GM21515 (cell line): ENCODE measurements around the gene TSC2.

Experiments
- ATAC-seq: cut with Tn5 transposase; IDR thresholded peaks from one replicate; pipeline ENCODE4 v1.9.1; 2021; ENCODE audit not compliant: unreplicated experiment

TSC2 gene

GRCh38 chr16:2042986-2043666 is 4.7 kb upstream of the TSC2 start:
- ATAC-seq, result no peak

GRCh38 chr16:2043667-2044451 is 3.9 kb upstream of the TSC2 start:
- ATAC-seq, result no peak

GRCh38 chr16:2044541-2044940 is 3.2 kb upstream of the TSC2 start:
- no peak for ATAC-seq

DNA sequence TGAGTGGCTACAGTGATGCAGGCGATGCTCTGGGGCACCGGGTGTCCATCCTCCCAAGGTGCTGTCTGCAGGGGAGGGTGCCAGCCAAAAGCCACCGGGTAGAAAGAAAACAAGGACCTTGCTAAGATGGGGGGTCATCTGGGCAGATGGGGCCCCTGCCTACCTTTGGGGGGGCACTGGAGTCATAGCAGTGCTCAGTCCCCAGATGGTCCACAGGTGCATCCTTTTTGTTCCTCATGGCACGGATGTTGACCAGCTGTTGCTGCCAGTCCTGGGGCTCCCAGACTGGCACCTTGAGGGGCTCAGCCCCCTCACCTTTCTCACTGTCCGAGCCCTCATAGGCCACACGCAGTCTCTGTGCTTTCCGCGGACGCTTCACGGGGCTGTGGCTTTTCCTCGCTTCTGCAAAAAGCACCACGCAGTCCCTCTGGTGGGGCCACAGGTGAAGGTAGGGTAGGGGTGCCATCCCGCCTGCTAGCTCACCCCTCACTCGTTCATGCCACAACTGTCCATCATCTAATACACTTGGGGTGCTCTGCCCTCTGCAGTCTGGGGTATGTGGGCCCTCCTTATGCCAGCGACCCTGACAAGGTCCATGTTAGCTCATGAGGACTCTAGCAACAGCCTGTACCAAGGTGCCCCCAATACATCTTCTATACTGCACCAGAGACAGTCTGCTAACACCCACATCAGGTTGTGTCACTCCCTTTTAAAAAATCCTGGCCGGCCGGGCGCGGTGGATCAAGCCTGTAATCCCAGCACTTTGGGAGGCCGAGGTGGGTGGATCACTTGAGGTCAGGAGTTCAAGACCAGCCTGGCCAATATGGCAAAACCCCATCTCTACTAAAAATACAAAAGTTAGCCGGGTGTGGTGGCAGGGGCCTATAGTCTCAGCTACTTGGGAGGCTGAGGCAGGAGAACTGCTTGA is 1.6 kb upstream of the TSC2 start:
- ATAC-seq, result no peak

- no peak for ATAC-seq
Measured at GRCh38 chr16:2046893-2047329, 874 bp upstream of the TSC2 start.

DNA sequence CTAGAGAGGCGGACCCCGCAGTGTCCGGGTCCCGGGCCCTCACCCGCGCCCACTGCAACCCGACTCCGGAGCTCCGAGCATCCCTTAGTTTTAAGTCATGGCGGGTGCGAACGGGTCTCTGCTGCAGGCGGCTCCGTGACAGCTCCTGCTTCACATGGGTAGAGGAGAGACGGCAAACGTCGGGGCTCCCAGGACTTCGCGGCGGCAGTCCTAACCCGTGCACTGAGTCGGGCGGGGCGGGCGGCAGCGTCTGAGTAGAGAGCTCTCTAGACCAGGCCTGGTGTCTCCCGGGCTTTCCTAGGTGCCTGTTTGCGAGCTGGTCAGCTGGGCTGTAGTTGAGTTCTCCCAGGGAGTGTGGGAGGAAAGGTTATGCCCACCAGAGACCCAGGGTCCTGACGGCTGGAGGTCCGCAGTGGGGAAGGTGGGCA is 345 bp downstream of the TSC2 start:
- ATAC-seq, result no peak

DNA sequence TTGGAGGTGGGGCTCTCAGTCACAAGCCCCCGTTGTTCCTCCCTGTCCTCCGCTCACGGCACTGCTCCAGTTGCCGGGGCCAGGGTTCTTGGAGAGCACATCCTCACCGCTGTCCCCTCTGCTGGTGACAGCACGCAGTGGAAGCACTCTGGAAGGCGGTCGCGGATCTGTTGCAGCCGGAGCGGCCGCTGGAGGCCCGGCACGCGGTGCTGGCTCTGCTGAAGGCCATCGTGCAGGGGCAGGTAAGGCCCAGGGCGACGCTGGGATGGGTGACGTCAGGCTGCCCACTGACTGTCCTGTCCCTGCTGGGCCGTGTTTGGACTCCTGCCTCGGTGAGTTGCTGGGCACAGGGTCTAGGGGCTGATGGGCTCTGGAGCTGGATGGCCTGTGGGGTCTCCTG is 5.4 kb downstream of the TSC2 start:
- ATAC-seq, result no peak

GRCh38 chr16:2053897-2054296 is 6.1 kb downstream of the TSC2 start:
- ATAC-seq, result no peak

DNA sequence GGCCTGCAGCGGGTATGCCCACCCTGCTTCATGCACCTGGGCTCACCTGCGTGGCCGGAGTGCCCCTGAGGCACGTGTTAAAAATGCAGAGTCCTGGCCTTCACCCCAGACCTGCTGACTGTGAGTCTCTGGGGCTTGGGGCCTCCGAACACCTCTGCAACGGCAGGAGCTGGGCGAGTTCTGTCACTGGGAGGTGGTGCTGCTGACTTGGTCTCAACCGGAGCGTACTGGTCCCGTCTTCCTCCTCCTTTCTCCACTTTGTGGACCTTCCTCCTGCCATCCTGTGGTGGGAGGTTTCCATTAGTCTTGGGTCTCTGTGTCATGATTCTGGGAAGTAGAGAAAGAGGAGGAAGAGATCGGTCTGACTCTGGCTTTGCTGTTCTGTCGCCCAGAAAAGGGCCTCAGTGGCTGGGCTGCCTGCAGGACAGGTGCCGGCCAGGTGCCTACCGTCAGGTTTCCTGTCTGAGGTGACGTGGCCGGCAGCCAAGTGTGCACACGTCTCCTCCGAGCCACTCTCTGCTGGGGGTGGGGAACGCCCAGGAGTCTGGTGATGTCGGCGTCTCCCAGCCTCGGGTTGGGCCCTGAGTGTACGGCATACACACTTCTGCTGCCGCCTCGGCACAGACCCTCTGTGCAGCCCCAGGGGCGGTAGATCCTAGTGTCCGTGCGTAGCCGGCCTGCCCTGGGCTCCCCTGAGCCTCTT is 6.9 kb downstream of the TSC2 start:
- ATAC-seq, result no peak

- no peak for ATAC-seq
Measured at GRCh38 chr16:2056077-2056476, 8.3 kb downstream of the TSC2 start.

- ATAC-seq, result no peak
Measured at GRCh38 chr16:2056681-2057407, 9.1 kb downstream of the TSC2 start.

DNA sequence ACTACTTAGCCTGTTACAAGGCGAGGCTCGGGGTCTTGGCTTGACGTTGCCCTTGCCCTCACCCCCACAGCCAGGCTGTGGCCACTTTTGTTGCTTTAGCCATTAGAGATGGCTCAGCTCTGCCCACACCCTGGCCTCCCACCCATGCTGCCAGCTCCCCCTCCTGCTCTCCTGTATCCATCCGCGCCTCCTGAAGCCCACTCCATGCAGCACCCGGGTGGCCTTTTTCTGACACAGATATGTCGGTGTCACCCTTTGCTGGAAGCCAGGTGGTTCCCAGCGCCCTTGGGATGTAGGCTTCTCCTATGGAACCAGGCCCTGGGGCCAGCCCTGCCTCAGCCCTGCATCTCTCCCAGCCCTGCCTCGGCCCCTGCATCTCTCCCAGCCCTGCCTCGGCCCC is 9.7 kb downstream of the TSC2 start:
- ATAC-seq, result no peak

- ATAC-seq, result no peak
Measured at GRCh38 chr16:2058420-2058819, 10.6 kb downstream of the TSC2 start.

DNA sequence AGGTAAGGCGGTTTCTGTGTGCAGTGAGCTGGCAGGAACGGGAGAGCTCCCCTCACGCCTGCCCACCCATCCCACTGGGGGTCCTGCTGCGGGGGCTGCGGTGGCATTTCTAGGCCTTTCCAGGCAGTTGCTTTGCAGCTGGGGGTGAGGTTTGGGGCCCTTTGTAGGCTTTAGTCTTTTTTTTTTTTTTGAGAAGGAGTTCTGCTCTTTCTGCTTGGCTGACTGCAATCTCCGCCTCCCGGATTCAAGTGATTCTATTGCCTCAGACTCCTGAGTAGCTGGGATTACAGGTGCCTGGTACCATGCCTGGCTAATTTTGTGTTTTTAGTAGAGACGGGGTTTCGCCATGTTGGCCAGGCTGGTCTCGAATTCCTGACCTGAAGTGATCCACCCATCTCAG is 11.1 kb downstream of the TSC2 start:
- no peak for ATAC-seq

GRCh38 chr16:2060346-2060745 is 12.6 kb downstream of the TSC2 start:
- no peak for ATAC-seq

DNA sequence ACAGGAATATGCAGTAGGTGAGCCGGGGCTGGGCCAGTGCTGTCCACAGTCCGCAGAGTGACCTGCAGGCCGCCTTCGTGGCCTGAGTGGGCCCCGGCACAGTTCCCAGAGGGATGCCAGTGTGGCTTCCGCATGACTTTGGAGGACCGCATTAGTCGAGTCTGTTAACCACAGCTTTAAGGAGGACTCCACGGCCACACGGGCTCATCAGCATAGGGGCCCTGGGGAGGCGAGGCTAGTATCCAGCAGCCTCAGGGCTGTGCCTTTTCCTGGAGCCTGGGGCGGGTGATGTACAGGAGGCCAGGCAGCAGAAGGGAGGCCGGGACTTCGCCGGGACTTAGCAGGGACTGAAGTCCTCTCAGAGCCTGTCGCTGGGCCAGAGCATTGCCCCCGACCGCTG is 13.2 kb downstream of the TSC2 start:
- no peak for ATAC-seq

- no peak for ATAC-seq
Measured at GRCh38 chr16:2061526-2061925, 13.7 kb downstream of the TSC2 start.

GRCh38 chr16:2062801-2063200 is 15.0 kb downstream of the TSC2 start:
- ATAC-seq, result no peak

DNA sequence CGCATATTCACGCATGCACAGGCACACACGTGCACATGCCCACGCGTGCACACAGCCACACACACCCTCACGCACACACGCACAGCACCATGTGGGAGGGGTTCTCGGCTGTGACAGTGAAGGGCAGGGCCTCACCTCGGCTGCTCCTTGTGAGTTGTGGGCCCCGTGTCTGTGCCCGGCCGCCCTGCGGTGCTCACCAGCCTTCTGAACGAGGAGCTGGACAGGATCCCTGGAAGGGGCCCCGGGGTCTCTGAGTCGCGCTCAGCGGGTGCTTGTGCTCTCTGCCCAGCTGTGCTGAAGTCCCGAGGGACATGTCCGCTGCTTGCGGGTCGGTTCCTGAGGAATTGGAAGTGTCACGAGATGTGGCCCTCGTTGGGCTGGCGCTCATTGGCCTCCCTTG is 16.1 kb downstream of the TSC2 start:
- ATAC-seq, result no peak

- no peak for ATAC-seq
Measured at GRCh38 chr16:2064368-2064945, 16.7 kb downstream of the TSC2 start.
